RWPE1 (cell line): Measurements from ENCODE around the gene MYO9B.

Experiments
- CTCF ChIA-PET: fragments of 350-600 bp; sonication (Branson Sonifier 250); formaldehyde crosslinking; extraction: SDS; loops from one replicate; lab custom pipeline; 2021; lab: Yijun Ruan, JAX
- POLR2A ChIA-PET: fragments of 400-600 bp; formaldehyde crosslinking; extraction: SDS; loops from one replicate; lab custom pipeline; 2020; ENCODE audit warnings: antibody characterized with exemption; ENCODE audit not compliant: low non-redundant PET; lab: Yijun Ruan, JAX
- DNase-seq: peaks from one replicate; pipeline ENCODE4 v3.0.0; 2012; ENCODE audit warnings: low spot score
- H3K27ac ChIP-seq: fragments of 450-650 bp; 2 replicates; pipeline ENCODE4 v1.5.1; 2017
- TF ChIP-seq, protein P1 (sequence below): fragments of 450-650 bp; conservative IDR thresholded peaks from 2 replicates; pipeline ENCODE4 v1.5.1; 2017; ENCODE audit warnings: low read depth, mild to moderate bottlenecking

The MYO9B gene

DNA sequence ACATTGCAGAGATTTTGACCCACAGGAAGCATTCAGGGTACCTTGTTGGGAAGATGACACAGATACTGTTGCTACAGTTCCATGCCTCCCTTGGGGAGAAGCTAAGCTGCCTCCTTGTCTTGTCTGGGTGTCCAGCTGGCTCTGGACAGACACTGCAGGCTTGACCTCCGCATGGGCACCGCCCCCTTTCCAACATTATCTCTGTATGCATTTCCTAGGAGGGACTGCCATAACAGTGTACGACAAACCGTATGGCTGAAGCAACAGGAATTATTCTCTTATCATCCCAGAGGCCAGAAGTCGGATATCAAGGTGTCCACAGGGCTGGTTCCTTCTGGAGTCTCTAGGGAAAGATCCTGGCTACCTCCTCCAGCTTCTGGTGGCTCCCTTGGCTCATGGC lies 72.6 kb downstream of the MYO9B start:
- CTCF ChIA-PET = no interaction called here
- TF ChIP-seq, protein P1, sequence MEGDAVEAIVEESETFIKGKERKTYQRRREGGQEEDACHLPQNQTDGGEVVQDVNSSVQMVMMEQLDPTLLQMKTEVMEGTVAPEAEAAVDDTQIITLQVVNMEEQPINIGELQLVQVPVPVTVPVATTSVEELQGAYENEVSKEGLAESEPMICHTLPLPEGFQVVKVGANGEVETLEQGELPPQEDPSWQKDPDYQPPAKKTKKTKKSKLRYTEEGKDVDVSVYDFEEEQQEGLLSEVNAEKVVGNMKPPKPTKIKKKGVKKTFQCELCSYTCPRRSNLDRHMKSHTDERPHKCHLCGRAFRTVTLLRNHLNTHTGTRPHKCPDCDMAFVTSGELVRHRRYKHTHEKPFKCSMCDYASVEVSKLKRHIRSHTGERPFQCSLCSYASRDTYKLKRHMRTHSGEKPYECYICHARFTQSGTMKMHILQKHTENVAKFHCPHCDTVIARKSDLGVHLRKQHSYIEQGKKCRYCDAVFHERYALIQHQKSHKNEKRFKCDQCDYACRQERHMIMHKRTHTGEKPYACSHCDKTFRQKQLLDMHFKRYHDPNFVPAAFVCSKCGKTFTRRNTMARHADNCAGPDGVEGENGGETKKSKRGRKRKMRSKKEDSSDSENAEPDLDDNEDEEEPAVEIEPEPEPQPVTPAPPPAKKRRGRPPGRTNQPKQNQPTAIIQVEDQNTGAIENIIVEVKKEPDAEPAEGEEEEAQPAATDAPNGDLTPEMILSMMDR = no peak
- POLR2A ChIA-PET = no interaction called here
- H3K27ac ChIP-seq = no peak overlapping the region
- no peak for DNase-seq

- POLR2A ChIA-PET = no interaction called here
- H3K27ac ChIP-seq = peak overlapping the region; percentile 15; the same call in 1 of the 2 replicates
- TF ChIP-seq, protein P1 = no peak
- DNase-seq = no peak
- CTCF ChIA-PET = no interaction called here
Observed at GRCh38 chr19:17149393-17150135, 74.0 kb downstream of the MYO9B start.

GRCh38 chr19:17153996-17154395 lies 78.4 kb downstream of the MYO9B start:
- CTCF ChIA-PET = interaction anchor here (0.7 kb wide), 1 partner anchor 444 kb away, joined by 3 read pairs; no protein-coding TSS in a partner anchor
- no peak for DNase-seq
- no peak overlapping the region for H3K27ac ChIP-seq
- POLR2A ChIA-PET = interaction anchor here (0.6 kb wide), 1 partner anchor 66 kb away, joined by 3 read pairs; no protein-coding TSS in a partner anchor
- TF ChIP-seq, protein P1 = no peak

DNA sequence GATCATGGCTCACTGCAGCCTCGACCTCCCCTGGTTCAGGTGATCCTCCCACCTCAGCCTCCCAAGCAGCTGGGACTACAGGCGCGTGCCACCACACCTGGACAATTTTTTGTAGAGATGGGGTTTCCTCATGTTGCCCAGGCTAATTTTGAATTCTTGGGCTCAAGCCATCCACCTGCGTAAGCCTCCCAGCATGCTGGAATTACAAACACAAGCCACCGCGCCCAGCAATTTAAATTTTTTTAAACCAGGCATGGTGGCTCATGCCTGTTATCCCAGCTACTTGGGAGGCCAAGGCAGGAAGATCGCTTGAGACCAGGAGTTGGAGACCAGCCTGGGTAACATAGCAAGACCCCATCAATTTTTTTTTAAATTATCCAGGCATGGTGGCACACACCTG lies 79.7 kb downstream of the MYO9B start:
- ChIA-PET CTCF (interaction anchor here (0.6 kb wide), 1 partner anchor 256 kb away, joined by 4 read pairs; no protein-coding TSS in a partner anchor), POLR2A (no interaction called here)
- no peak for DNase-seq
- no peak overlapping the region for H3K27ac ChIP-seq
- TF ChIP-seq, protein P1 = no peak

- no peak overlapping the region for H3K27ac ChIP-seq
- ChIA-PET CTCF (interaction anchor here (0.8 kb wide), 1 partner anchor 82 kb away, joined by 3 read pairs; no protein-coding TSS in a partner anchor), POLR2A (no interaction called here)
- TF ChIP-seq, protein P1 = no peak
- DNase-seq = no peak
Observed at GRCh38 chr19:17156296-17156946, 80.8 kb downstream of the MYO9B start.

GRCh38 chr19:17156947-17157302 lies 81.3 kb downstream of the MYO9B start:
- ChIA-PET POLR2A (no interaction called here), CTCF (interaction anchor here (0.8 kb wide), 1 partner anchor 82 kb away, joined by 3 read pairs; no protein-coding TSS in a partner anchor)
- DNase-seq = no peak
- TF ChIP-seq, protein P1 = no peak
- no peak overlapping the region for H3K27ac ChIP-seq
